Endodermal cell (in vitro differentiated cells): ENCODE data around the gene HDGFL1. TPM values are rescaled to one million over a fixed set of nuclear protein-coding genes. Genes with fewer than 3 reads are reported as not detected.

Source experiments
- DNase-seq: peaks from one replicate; pipeline ENCODE4 v3.0.0-alpha.2; 2017
- H3K27ac ChIP-seq: 2 replicates; pipeline ENCODE4 v1.5.1; 2013; ENCODE audit warnings: mild to moderate bottlenecking, low read depth, low read length, moderate library complexity
- H3K27me3 ChIP-seq: 2 replicates; pipeline ENCODE4 v1.6.1; 2013; ENCODE audit warnings: mild to moderate bottlenecking, low read length, moderate library complexity; ENCODE audit not compliant: insufficient read depth, control insufficient read depth, poor library complexity, severe bottlenecking
- H3K36me3 ChIP-seq: 2 replicates; pipeline ENCODE4 v1.7.0; 2013; ENCODE audit warnings: mild to moderate bottlenecking, low read length, moderate library complexity; ENCODE audit not compliant: control insufficient read depth, insufficient read depth
- H3K4me1 ChIP-seq: one replicate; pipeline ENCODE4 v1.7.0; 2013; ENCODE audit warnings: low read length; ENCODE audit not compliant: control insufficient read depth, insufficient read depth
- H3K4me3 ChIP-seq: 2 replicates; pipeline ENCODE4 v1.5.1; 2013; ENCODE audit warnings: mild to moderate bottlenecking, low read length, moderate library complexity
- H3K9ac ChIP-seq: 2 replicates; pipeline ENCODE4 v1.6.1; 2013; ENCODE audit warnings: mild to moderate bottlenecking, low read length, moderate library complexity; ENCODE audit not compliant: poor library complexity, severe bottlenecking; ENCODE audit errors: extremely low read depth
- H3K9me3 ChIP-seq: 2 replicates; pipeline ENCODE4 v1.6.1; 2013; ENCODE audit warnings: mild to moderate bottlenecking, low read length, moderate library complexity; ENCODE audit not compliant: control insufficient read depth
- H3K27ac Mint-ChIP-seq: 2 replicates; pipeline ENCODE4 v1.8.0; 2020; ENCODE audit warnings: mixed read lengths
- H3K27me3 Mint-ChIP-seq: 2 replicates; pipeline ENCODE4 v1.8.0; 2021; ENCODE audit warnings: mild to moderate bottlenecking, mixed read lengths; ENCODE audit not compliant: insufficient read depth
- H3K36me3 Mint-ChIP-seq: 2 replicates; pipeline ENCODE4 v1.8.0; 2020; ENCODE audit warnings: low read depth, mixed read lengths
- H3K4me1 Mint-ChIP-seq: 2 replicates; pipeline ENCODE4 v1.8.0; 2020; ENCODE audit warnings: mixed read lengths
- H3K4me3 Mint-ChIP-seq: 2 replicates; pipeline ENCODE4 v1.8.0; 2020; ENCODE audit warnings: mild to moderate bottlenecking, moderate library complexity, mixed read lengths
- H3K9me3 Mint-ChIP-seq: 2 replicates; pipeline ENCODE4 v1.8.0; 2020; ENCODE audit warnings: mild to moderate bottlenecking, mixed read lengths
- WGBS, 2 experiments: methylation state at CpG; one replicate each; pipeline versions ENCODE4 v1.1.5 to v1.1.7; 2013; ENCODE audit warnings: missing lambda C conversion rate in 2 of 2, mixed read lengths in 1 of 2; ENCODE audit not compliant: insufficient coverage in 1 of 2, insufficient read length in 1 of 2; 5-methylcytosine and 5-hydroxymethylcytosine counted together
- long read RNA-seq, 4 experiments: library from polyadenylated mRNA in 2 of 4; library from RNA in 1 of 4; library from capped mRNA in 1 of 4; stranded (forward) in 3 of 4; unstranded in 1 of 4; transcript quantifications; one replicate each; pipeline ENCODE4 v2.0.0, GENCODE V29; 2020 to 2021; ENCODE audit warnings: inconsistent platforms in 1 of 4
- polyA plus RNA-seq, 2 experiments: library from polyadenylated mRNA; stranded (reverse); fragments of 50-300 nt; gene quantifications; one replicate each; pipeline ENCODE4 v1.2.3, GENCODE V29; 2013
- total RNA-seq, 2 donors: library from RNA; stranded (reverse); fragmentation: NEBNext Ultra II Directional in 1 of 2; extraction: Animal tissue kit (Norgen Biotek cat#: 25700) in 1 of 2; gene quantifications; 2 replicates in 1 of 2; 3 replicates in 1 of 2; pipeline ENCODE4 v1.2.1, GENCODE V29; 2021
- TF ChIP-seq, protein P1 (sequence below): fragments of 200-600 bp; sonication (generic); conservative IDR thresholded peaks from 2 replicates; pipeline ENCODE4 v1.5.0; 2021; ENCODE audit warnings: antibody characterized with exemption, mild to moderate bottlenecking

The HDGFL1 gene
- not detected for total RNA-seq
- not detected for polyA plus RNA-seq (2013, experiment 1 of 2)
- not detected for polyA plus RNA-seq (2013, experiment 2 of 2)
- long read RNA-seq, experiment 1, result 0 reads
- long read RNA-seq, experiment 2, result 0 reads
- long read RNA-seq, experiment 3, partial matches to known transcripts, result 0 of 1 reads
- long read RNA-seq, experiment 3, other reads (novel, unspliced or antisense), result 1 of 1 reads
- long read RNA-seq, experiment 4, result 0 reads

DNA sequence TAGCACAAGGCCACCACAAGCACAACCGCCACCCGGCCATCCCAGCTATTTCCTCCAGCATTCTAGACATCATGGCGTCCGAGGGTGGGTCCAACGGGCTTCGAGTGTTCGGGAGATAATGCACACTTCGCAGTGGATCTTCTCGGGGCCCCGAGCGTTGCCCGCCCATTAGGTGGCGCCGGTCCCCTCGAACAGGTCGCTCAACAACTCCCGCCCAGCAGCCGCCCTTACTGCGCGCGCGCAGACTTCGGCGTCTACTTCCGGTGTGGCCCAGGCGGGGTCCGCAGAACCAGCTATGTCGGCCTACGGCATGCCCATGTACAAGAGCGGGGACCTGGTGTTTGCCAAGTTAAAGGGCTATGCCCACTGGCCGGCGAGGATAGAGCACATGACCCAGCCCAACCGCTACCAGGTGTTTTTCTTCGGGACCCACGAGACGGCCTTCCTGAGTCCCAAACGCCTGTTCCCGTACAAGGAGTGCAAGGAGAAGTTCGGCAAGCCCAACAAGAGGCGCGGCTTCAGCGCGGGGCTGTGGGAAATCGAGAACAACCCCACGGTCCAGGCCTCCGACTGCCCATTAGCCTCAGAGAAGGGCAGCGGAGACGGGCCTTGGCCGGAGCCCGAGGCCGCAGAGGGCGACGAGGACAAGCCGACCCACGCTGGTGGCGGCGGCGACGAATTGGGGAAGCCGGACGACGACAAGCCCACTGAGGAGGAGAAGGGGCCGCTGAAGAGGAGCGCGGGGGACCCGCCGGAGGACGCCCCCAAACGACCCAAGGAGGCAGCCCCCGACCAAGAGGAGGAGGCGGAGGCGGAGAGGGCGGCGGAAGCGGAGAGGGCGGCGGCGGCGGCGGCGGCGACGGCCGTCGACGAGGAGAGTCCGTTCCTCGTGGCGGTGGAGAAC is at the start of gene HDGFL1:
Gene HDGFL1 (plus strand): TSS at position 286 of the 904 bp plus-strand sequence. CDS start 10 bp downstream, at position 296.
- no peaks in the 10 kb centered on the region for H3K9me3 ChIP-seq
- no peak for DNase-seq

DNA sequence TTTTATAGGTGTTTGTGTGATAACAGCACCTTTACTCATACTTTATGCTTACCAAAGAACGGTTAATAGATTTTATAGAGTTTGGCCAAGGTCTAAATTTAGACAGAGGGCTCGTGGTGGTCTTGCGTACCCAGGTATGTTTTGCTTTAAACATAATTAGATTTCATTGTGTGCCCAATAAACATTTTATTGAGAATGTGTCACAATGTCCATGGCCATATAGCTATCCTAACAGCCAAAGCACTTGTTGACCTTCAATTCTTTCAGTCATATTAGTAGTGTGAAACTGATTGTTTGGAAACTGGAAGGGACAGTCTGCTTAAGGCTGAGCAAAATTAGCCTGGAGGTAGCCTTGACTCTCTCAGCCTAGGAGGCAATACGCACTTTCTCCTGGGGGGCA is 48.3 kb upstream of the HDGFL1 start:
- Histone ChIP-seq H3K4me1 (no peaks in the 10 kb centered on the region), H3K36me3 (no peaks in the 10 kb centered on the region), H3K9ac (no peak overlapping the region), H3K4me3 (no peak overlapping the region), H3K27ac (no peak overlapping the region), H3K27me3 (no peaks in the 10 kb centered on the region), H3K9me3 (no peaks in the 10 kb centered on the region)
- no peak for DNase-seq
- Mint-ChIP-seq H3K9me3 (peaks cover 7% of the 10 kb centered on the region), H3K4me3 (no peak overlapping the region), H3K27ac (no peak overlapping the region), H3K36me3 (no peaks in the 10 kb centered on the region), H3K4me1 (no peaks in the 10 kb centered on the region), H3K27me3 (no peaks in the 10 kb centered on the region)
- WGBS, 2 experiments, result 82 to 92% methylated on average over 4 of the region's 4 CpGs
- TF ChIP-seq, protein P1, sequence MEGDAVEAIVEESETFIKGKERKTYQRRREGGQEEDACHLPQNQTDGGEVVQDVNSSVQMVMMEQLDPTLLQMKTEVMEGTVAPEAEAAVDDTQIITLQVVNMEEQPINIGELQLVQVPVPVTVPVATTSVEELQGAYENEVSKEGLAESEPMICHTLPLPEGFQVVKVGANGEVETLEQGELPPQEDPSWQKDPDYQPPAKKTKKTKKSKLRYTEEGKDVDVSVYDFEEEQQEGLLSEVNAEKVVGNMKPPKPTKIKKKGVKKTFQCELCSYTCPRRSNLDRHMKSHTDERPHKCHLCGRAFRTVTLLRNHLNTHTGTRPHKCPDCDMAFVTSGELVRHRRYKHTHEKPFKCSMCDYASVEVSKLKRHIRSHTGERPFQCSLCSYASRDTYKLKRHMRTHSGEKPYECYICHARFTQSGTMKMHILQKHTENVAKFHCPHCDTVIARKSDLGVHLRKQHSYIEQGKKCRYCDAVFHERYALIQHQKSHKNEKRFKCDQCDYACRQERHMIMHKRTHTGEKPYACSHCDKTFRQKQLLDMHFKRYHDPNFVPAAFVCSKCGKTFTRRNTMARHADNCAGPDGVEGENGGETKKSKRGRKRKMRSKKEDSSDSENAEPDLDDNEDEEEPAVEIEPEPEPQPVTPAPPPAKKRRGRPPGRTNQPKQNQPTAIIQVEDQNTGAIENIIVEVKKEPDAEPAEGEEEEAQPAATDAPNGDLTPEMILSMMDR, result no peak

More for the DNA sequence above, at the start of gene HDGFL1:
- H3K4me3 ChIP-seq, result no peak within 1 kb of the TSS
- H3K4me3 Mint-ChIP-seq, result no peak within 1 kb of the TSS
- H3K4me1 Mint-ChIP-seq, result no peaks in the 10 kb centered on the region
- H3K9ac ChIP-seq, result no peak within 1 kb of the TSS
- WGBS, 2 experiments, result 96% methylated on average over 67 to 89 of the region's 89 CpGs
- H3K36me3 Mint-ChIP-seq, result no peaks in the 10 kb centered on the region
- peaks cover 11% of the 10 kb centered on the region for H3K9me3 Mint-ChIP-seq
- H3K27ac ChIP-seq, result no peak within 1 kb of the TSS
- H3K27me3 Mint-ChIP-seq, result no peaks in the 10 kb centered on the region
- H3K27me3 ChIP-seq, result no peaks in the 10 kb centered on the region
- no peaks in the 10 kb centered on the region for H3K36me3 ChIP-seq
- TF ChIP-seq, protein P1, result no peak
- H3K4me1 ChIP-seq, result no peaks in the 10 kb centered on the region
- H3K27ac Mint-ChIP-seq, result no peak within 1 kb of the TSS

DNA sequence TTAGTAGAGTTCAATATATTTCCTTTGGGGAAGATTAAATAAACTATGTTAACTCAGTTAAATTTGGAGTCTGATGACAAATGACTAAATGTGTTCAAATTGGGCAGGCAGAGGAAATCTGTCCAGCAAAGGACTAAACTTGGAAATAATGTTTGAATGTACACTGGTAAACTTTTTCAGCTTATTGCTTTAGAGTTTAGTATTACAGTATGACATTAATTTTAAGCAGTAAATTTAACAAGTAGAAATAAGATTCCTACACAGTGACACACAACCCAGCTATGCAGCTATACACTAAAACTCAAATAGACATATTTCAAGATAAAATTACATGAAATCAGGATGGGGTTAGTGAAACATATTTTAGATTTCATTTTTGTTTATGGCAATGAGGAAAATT is 42.6 kb upstream of the HDGFL1 start:
- Histone ChIP-seq H3K36me3 (no peaks in the 10 kb centered on the region), H3K27ac (no peak overlapping the region), H3K9ac (no peak overlapping the region), H3K4me1 (no peaks in the 10 kb centered on the region), H3K9me3 (no peaks in the 10 kb centered on the region), H3K4me3 (no peak overlapping the region), H3K27me3 (no peaks in the 10 kb centered on the region)
- TF ChIP-seq, protein P1, result no peak
- no peaks in the 10 kb centered on the region for H3K36me3 Mint-ChIP-seq
- H3K27me3 Mint-ChIP-seq, result no peaks in the 10 kb centered on the region
- no peak overlapping the region for H3K27ac Mint-ChIP-seq
- no peak for DNase-seq
- peaks cover 4% of the 10 kb centered on the region for H3K4me1 Mint-ChIP-seq
- no peak overlapping the region for H3K4me3 Mint-ChIP-seq
- peaks cover 7% of the 10 kb centered on the region for H3K9me3 Mint-ChIP-seq
